Activated CD8-positive, alpha-beta T cell treated with anti-CD3 and anti-CD28 coated beads for 36 hours (primary cell): ENCODE measurements around the gene NID2. TPM values are rescaled to one million over a fixed set of nuclear protein-coding genes. Genes with fewer than 3 reads are reported as not detected.

Experiments used
- ATAC-seq: fragments of 200-7000 bp; cut with Tn5 transposase; one replicate; pipeline ENCODE4 v1.10.0; 2021; ENCODE audit warnings: mild to moderate bottlenecking, moderate library complexity
- CTCF ChIA-PET: fragments of 350-600 bp; sonication (Branson Sonifier 250); formaldehyde crosslinking; loops from one replicate; lab custom pipeline; 2021; ENCODE audit warnings: antibody characterized with exemption; lab: Charles Lee
- POLR2A ChIA-PET: fragments of 350-600 bp; sonication (Branson Sonifier 250); formaldehyde crosslinking; loops from one replicate; lab custom pipeline; 2021; ENCODE audit warnings: antibody characterized with exemption; lab: Charles Lee
- DNase-seq: peaks from one replicate; pipeline ENCODE4 v3.0.0-alpha.2; 2020
- H3K27ac Mint-ChIP-seq: one replicate; pipeline ENCODE4 v1.8.0; 2021; ENCODE audit warnings: mild to moderate bottlenecking, mixed read lengths
- H3K27me3 Mint-ChIP-seq: one replicate; pipeline ENCODE4 v1.8.0; 2021; ENCODE audit warnings: mixed read lengths
- H3K36me3 Mint-ChIP-seq: one replicate; pipeline ENCODE4 v1.8.0; 2021; ENCODE audit warnings: low read depth, mixed read lengths
- H3K4me1 Mint-ChIP-seq: one replicate; pipeline ENCODE4 v1.8.0; 2021; ENCODE audit warnings: low read depth, mixed read lengths
- H3K4me3 Mint-ChIP-seq: one replicate; pipeline ENCODE4 v1.8.0; 2021; ENCODE audit warnings: mild to moderate bottlenecking, moderate library complexity, mixed read lengths
- H3K9me3 Mint-ChIP-seq: one replicate; pipeline ENCODE4 v1.8.0; 2021; ENCODE audit warnings: mixed read lengths
- intact Hi-C: fragments of 100-400 bp; cut with micrococcal nuclease; formaldehyde crosslinking; loops from one replicate; pipeline ENCODE4 v1.10.0; 2022
- total RNA-seq, 2 experiments: library from RNA; stranded (reverse); gene quantifications; one replicate each; pipeline ENCODE4 v1.2.3, GENCODE V29; 2021
- TF ChIP-seq, protein P1 (sequence below): fragments of 200-600 bp; IDR thresholded peaks from one replicate; pipeline ENCODE4 v1.8.0; 2022; ENCODE audit warnings: antibody characterized with exemption, mild to moderate bottlenecking

Gene NID2
- total RNA-seq, 2 experiments from 2014 or later, result 0.29 TPM; not detected in 1

DNA sequence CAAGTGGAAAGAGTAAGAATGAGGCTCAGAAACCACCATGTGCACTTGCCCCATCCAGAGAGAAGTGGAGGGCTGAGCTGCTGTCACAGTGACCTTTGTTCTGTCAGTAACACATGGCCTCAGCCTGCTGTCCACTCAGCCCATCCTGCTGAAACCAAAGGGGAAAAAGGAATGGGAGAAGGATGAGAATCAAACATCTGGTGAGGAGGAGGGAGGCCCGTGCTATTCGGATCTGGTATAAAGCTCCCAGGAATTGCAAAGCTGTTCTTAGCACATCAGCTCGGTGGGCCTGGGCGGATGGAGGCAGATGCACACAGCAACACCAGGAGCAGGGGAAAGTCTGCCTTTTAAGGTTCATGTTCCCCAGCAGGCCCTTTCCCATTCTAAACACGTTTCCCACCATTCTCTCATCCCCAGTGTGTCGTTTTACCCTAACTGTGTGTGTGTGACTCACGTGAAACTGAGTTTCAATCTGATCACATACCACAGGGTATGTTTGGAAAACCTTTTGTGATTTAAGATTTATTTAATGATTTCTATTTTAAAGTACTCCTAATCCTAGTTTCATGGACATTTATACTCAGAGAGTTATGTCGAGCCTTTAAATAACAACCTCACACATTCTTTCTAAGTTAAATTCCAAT lies 42.7 kb downstream of the NID2 start:
- H3K27ac Mint-ChIP-seq, result no peak overlapping the region
- ChIA-PET CTCF (no interaction called here), POLR2A (interaction anchor here (0.7 to 0.8 kb wide), 2 partner anchors 10 to 22 kb away, joined by 3 read pairs; no protein-coding TSS in a partner anchor)
- peaks cover 30% of the 10 kb centered on the region for H3K4me1 Mint-ChIP-seq
- peaks cover 9% of the 10 kb centered on the region for H3K9me3 Mint-ChIP-seq
- DNase-seq (no peak), ATAC-seq (no peak)
- intact Hi-C loops, result no loop called here
- H3K4me3 Mint-ChIP-seq, result no peak overlapping the region
- TF ChIP-seq, protein P1, sequence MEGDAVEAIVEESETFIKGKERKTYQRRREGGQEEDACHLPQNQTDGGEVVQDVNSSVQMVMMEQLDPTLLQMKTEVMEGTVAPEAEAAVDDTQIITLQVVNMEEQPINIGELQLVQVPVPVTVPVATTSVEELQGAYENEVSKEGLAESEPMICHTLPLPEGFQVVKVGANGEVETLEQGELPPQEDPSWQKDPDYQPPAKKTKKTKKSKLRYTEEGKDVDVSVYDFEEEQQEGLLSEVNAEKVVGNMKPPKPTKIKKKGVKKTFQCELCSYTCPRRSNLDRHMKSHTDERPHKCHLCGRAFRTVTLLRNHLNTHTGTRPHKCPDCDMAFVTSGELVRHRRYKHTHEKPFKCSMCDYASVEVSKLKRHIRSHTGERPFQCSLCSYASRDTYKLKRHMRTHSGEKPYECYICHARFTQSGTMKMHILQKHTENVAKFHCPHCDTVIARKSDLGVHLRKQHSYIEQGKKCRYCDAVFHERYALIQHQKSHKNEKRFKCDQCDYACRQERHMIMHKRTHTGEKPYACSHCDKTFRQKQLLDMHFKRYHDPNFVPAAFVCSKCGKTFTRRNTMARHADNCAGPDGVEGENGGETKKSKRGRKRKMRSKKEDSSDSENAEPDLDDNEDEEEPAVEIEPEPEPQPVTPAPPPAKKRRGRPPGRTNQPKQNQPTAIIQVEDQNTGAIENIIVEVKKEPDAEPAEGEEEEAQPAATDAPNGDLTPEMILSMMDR, result no peak
- peaks cover 2% of the 10 kb centered on the region for H3K36me3 Mint-ChIP-seq
- H3K27me3 Mint-ChIP-seq, result no peaks in the 10 kb centered on the region

GRCh38 chr14:52025310-52025709 lies 43.5 kb downstream of the NID2 start:
- POLR2A ChIA-PET, result no interaction called here
- DNase-seq (no peak), ATAC-seq (no peak)
- Mint-ChIP-seq H3K27me3 (no peaks in the 10 kb centered on the region), H3K36me3 (peaks cover 2% of the 10 kb centered on the region), H3K9me3 (peaks cover 9% of the 10 kb centered on the region), H3K4me3 (no peak overlapping the region), H3K4me1 (peaks cover 37% of the 10 kb centered on the region), H3K27ac (no peak overlapping the region)
- CTCF ChIA-PET, result interaction anchor here (1.0 kb wide), 1 partner anchor 10 kb away, joined by 4 read pairs; no protein-coding TSS in a partner anchor
- intact Hi-C loops, result no loop called here
- TF ChIP-seq, protein P1, result no peak

DNA sequence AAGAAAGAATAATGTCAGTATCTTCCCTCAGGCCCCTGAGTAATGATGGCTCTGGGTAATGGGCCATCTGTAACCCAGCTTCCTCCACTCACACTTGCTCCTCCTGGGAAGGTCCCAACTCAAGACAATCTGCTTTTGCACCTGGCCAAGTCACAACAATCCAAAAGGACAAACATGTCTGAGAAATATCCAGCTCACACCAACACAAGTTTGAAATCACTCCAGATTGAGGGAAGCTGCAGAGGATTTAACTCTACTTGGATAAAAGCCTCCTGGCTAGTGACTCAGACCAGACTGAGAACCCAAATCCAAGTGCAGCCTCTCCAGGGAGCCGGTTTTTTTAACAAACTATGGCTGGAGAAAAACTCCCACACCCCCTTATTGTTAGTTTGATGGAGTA lies 45.3 kb downstream of the NID2 start:
- Mint-ChIP-seq H3K36me3 (peaks cover 2% of the 10 kb centered on the region), H3K4me1 (peaks cover 43% of the 10 kb centered on the region), H3K27ac (no peak overlapping the region), H3K4me3 (no peak overlapping the region), H3K27me3 (no peaks in the 10 kb centered on the region), H3K9me3 (peaks cover 9% of the 10 kb centered on the region)
- intact Hi-C loops, result no loop called here
- POLR2A ChIA-PET, result no interaction called here
- ATAC-seq, result no peak
- TF ChIP-seq, protein P1, result no peak
- CTCF ChIA-PET, result interaction anchor here (0.8 to 2.2 kb wide), 2 partner anchors 11 to 107 kb away, joined by 3 to 6 read pairs; no protein-coding TSS in a partner anchor
- DNase-seq, result no peak

DNA sequence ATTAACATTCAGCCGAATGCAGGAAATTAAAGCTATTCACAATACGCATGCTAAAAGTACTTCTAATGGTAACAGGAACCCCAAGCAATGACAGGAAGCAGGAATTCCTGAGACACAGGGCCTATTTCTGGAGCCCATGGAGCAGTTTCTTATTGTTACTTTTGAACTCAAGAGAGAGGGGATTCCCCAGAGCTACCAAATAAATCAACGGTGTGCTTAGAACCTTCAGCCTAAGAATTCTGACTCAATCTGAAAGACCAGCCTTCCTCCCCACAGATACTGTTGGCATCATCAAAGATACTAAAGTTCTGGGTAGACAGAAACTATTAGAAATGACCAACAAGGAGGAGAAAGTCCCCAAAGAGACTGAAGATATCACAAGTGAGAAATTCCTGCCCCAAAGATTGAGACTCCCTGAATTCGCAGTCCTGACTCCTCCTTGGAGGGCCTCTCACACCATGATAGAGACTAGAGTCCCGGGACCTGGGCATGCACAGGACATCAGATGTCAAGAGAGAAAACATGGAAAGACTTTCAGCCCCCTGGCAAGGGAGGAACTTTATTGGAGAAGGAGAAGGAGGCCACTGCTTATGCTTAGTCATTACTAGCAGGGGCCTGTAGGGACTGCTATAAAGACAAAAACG lies 46.8 kb downstream of the NID2 start:
- TF ChIP-seq, protein P1, result no peak
- DNase-seq, result peak; percentile 14
- Mint-ChIP-seq H3K9me3 (peaks cover 9% of the 10 kb centered on the region), H3K27me3 (peaks cover 1% of the 10 kb centered on the region), H3K4me3 (no peak overlapping the region), H3K4me1 (peaks cover 43% of the 10 kb centered on the region), H3K27ac (peak overlapping the region; percentile 10), H3K36me3 (peaks cover 2% of the 10 kb centered on the region)
- intact Hi-C loops, result no loop called here
- ChIA-PET CTCF (interaction anchor here (0.9 to 2.2 kb wide), 2 partner anchors 9 to 26 kb away, joined by 6 to 7 read pairs; no protein-coding TSS in a partner anchor), POLR2A (no interaction called here)
- peak; percentile 92 for ATAC-seq
